Measurements from ENCODE around the gene LAPTM5.

DNA sequence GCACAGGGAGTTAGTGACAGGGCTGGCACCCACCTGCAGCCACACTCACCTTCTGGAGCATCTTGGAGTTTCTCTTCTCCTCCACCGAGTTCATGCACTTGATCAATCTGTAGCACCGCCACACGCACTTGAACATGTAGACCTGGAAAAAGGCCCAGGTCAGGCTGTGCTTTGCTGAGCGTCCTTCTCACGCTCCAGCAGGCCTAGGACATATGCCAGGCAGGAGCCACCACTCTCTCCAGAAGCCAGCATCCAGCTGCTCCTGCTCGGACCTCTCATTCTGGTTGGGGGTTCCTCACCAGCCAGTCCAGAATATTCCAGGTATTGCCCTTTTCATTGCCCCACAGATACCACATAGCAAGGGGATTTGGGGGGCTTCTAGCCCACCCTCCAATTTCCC, 22.4 kb downstream of the LAPTM5 start:
- TF ChIP-seq, protein P1, sequence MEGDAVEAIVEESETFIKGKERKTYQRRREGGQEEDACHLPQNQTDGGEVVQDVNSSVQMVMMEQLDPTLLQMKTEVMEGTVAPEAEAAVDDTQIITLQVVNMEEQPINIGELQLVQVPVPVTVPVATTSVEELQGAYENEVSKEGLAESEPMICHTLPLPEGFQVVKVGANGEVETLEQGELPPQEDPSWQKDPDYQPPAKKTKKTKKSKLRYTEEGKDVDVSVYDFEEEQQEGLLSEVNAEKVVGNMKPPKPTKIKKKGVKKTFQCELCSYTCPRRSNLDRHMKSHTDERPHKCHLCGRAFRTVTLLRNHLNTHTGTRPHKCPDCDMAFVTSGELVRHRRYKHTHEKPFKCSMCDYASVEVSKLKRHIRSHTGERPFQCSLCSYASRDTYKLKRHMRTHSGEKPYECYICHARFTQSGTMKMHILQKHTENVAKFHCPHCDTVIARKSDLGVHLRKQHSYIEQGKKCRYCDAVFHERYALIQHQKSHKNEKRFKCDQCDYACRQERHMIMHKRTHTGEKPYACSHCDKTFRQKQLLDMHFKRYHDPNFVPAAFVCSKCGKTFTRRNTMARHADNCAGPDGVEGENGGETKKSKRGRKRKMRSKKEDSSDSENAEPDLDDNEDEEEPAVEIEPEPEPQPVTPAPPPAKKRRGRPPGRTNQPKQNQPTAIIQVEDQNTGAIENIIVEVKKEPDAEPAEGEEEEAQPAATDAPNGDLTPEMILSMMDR (IDR thresholded peaks at IDR 0.05 in 2 of 3, conservative IDR thresholded peaks at IDR 0.05 in 1 of 3; ENCODE audit: borderline replicate concordance in 1 of 3, insufficient read depth in 1 of 3, low read depth in 2 of 3, low read length in 2 of 3): no peak
- TF ChIP-seq EZH2 (IDR thresholded peaks at IDR 0.05): no peak
- no peak for TF ChIP-seq JUND (IDR thresholded peaks at IDR 0.05)
- no peak for TF ChIP-seq SRF (IDR thresholded peaks at IDR 0.05; ENCODE audit: low read depth)

Data from HCT116 (cell line).